ENCODE measurements around the gene FKBP5. TPM values are rescaled to one million over a fixed set of nuclear protein-coding genes. Genes with fewer than 3 reads are reported as not detected.

FKBP5 gene
- total and polyA plus RNA-seq, 2 donors (not counting 1 experiment from before 2014, with no cell fraction given), result 10.9 to 16.3 TPM

DNA sequence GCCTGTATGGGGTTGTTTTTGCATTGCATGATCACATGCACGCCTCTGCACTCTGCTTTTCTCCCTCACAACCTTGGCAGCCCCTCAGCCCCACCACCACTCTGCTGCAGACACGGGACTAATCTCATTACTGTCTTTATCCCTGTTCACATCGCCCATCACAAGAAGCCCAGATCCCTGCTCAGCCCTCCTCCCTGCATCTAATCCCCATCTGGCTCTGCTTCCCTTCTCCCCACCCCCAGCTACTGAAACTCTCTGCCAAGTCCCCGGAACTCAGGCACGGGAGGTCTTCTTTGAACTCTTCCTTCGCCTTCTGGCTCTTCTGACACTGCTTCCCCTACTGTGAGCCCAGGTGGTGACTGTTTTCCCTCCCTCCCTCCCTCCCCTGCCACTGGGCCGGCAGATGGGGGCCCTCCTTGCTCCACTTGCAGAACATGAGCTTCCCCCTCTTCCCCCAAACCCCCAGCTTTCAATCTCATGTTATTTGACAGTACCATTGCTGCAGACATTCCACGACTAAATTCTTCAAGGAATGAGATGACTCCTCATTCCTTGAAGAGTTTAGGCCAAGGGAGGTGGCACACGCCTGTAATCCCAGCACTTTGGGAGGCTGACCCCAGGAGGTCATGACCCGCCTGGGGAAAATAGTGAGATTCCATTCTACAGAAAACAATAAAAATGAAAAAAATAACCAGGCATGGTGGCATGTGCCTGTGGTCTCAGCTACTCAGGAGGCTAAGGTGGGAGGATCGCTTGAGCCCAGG, 154.1 kb downstream of the FKBP5 start:
- Histone ChIP-seq H3K27ac (ENCODE audit: insufficient read depth, low read length) (no peak overlapping the region), H4K20me1 (ENCODE audit: control insufficient read depth, extremely low read depth, insufficient read depth, low read length) (no peaks in the 10 kb centered on the region), H3K4me1 (ENCODE audit: control insufficient read depth, extremely low read depth, insufficient read depth, low read length) (no peaks in the 10 kb centered on the region), H3K4me2 (ENCODE audit: extremely low read depth, insufficient read depth, low read length) (no peak overlapping the region), H3K4me3 (replicated peaks in 1 of 4; ENCODE audit: control extremely low read depth in 1 of 4, insufficient read depth in 1 of 4, low read depth in 3 of 4, low read length in 4 of 4) (no peak overlapping the region), H2AFZ (ENCODE audit: low read length) (no peak overlapping the region), H3K9me3 (ENCODE audit: control insufficient read depth, insufficient read depth, low read depth, low read length) (no peaks in the 10 kb centered on the region), H3K79me2 (ENCODE audit: control insufficient read depth, insufficient read depth, low read length) (no peaks in the 10 kb centered on the region), H3K27me3 (ENCODE audit: control insufficient read depth, insufficient read depth, low read length) (peaks cover 5% of the 10 kb centered on the region), H3K36me3 (ENCODE audit: control insufficient read depth, insufficient read depth, low read length) (no peaks in the 10 kb centered on the region), H3K9ac (ENCODE audit: insufficient read depth, low read length) (no peak overlapping the region)
- TF ChIP-seq, protein P1, sequence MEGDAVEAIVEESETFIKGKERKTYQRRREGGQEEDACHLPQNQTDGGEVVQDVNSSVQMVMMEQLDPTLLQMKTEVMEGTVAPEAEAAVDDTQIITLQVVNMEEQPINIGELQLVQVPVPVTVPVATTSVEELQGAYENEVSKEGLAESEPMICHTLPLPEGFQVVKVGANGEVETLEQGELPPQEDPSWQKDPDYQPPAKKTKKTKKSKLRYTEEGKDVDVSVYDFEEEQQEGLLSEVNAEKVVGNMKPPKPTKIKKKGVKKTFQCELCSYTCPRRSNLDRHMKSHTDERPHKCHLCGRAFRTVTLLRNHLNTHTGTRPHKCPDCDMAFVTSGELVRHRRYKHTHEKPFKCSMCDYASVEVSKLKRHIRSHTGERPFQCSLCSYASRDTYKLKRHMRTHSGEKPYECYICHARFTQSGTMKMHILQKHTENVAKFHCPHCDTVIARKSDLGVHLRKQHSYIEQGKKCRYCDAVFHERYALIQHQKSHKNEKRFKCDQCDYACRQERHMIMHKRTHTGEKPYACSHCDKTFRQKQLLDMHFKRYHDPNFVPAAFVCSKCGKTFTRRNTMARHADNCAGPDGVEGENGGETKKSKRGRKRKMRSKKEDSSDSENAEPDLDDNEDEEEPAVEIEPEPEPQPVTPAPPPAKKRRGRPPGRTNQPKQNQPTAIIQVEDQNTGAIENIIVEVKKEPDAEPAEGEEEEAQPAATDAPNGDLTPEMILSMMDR (conservative IDR thresholded peaks at IDR 0.05 in 1 of 2, IDR thresholded peaks at IDR 0.05 in 1 of 2; ENCODE audit: low read depth in 1 of 2, low read length in 2 of 2), result no peak
- TF ChIP-seq EZH2 (IDR thresholded peaks at IDR 0.05; ENCODE audit: low read length, missing control alignments), result no peak
- DNase-seq (ENCODE audit: low read depth in 2 of 2), result no peak

DNA sequence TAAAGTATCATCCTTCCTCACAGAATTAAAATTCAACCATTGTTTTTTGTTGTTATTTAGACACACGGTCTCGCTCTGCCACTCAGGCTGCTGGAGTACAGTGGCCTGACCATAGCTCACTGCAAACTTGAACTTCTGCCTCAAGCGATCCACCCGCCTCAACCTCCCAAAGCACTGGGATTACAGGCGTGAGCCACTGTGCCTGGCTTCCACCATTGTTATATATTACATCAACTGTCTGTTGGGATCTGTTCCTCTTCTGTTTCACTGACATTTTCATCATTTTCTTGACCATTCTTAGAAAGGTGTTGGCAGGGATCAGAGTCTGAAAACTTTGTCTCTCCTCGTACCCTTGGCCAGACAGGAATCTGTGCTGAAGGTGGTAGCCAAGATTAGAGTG, 154.7 kb downstream of the FKBP5 start:
- H3K27ac ChIP-seq (ENCODE audit: insufficient read depth, low read length), result no peak overlapping the region
- H3K4me1 ChIP-seq (ENCODE audit: control insufficient read depth, extremely low read depth, insufficient read depth, low read length), result no peaks in the 10 kb centered on the region
- no peak for DNase-seq (ENCODE audit: low read depth in 2 of 2)
- H4K20me1 ChIP-seq (ENCODE audit: control insufficient read depth, extremely low read depth, insufficient read depth, low read length), result no peaks in the 10 kb centered on the region
- no peaks in the 10 kb centered on the region for H3K36me3 ChIP-seq (ENCODE audit: control insufficient read depth, insufficient read depth, low read length)
- no peaks in the 10 kb centered on the region for H3K9me3 ChIP-seq (ENCODE audit: control insufficient read depth, insufficient read depth, low read depth, low read length)
- no peak overlapping the region for H3K9ac ChIP-seq (ENCODE audit: insufficient read depth, low read length)
- no peak overlapping the region for H2AFZ ChIP-seq (ENCODE audit: low read length)
- H3K4me2 ChIP-seq (ENCODE audit: extremely low read depth, insufficient read depth, low read length), result no peak overlapping the region
- H3K4me3 ChIP-seq (replicated peaks in 1 of 4; ENCODE audit: control extremely low read depth in 1 of 4, insufficient read depth in 1 of 4, low read depth in 3 of 4, low read length in 4 of 4), result no peak overlapping the region
- TF ChIP-seq EZH2 (IDR thresholded peaks at IDR 0.05; ENCODE audit: low read length, missing control alignments), result no peak
- TF ChIP-seq, protein P1 (conservative IDR thresholded peaks at IDR 0.05 in 1 of 2, IDR thresholded peaks at IDR 0.05 in 1 of 2; ENCODE audit: low read depth in 1 of 2, low read length in 2 of 2), result no peak
- H3K27me3 ChIP-seq (ENCODE audit: control insufficient read depth, insufficient read depth, low read length), result peaks cover 5% of the 10 kb centered on the region
- no peaks in the 10 kb centered on the region for H3K79me2 ChIP-seq (ENCODE audit: control insufficient read depth, insufficient read depth, low read length)

DNA sequence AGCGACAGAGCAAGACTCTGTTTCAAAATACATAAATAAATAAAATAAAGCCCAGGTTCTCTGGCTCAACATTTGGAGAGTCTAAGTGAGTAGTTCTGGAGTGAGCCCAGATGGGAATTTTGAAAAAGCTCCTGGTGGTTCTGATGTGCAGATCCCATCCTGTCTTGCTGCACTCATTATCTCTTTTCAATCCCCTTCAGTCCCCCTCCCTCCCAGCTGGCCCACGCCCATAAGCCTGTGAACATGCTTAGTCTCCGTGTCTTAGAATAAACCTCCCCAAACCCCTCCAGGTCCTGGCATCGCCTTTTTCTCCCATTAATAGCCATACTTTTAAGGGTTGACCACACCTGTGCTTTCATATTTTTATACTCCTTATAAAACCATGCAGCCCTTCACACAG, 156.6 kb downstream of the FKBP5 start:
- Histone ChIP-seq H3K27ac (ENCODE audit: insufficient read depth, low read length) (no peak overlapping the region), H3K4me2 (ENCODE audit: extremely low read depth, insufficient read depth, low read length) (no peak overlapping the region), H3K27me3 (ENCODE audit: control insufficient read depth, insufficient read depth, low read length) (peaks cover 10% of the 10 kb centered on the region), H3K4me3 (replicated peaks in 1 of 4; ENCODE audit: control extremely low read depth in 1 of 4, insufficient read depth in 1 of 4, low read depth in 3 of 4, low read length in 4 of 4) (no peak overlapping the region), H3K36me3 (ENCODE audit: control insufficient read depth, insufficient read depth, low read length) (no peaks in the 10 kb centered on the region), H3K9ac (ENCODE audit: insufficient read depth, low read length) (no peak overlapping the region), H3K79me2 (ENCODE audit: control insufficient read depth, insufficient read depth, low read length) (no peaks in the 10 kb centered on the region), H3K4me1 (ENCODE audit: control insufficient read depth, extremely low read depth, insufficient read depth, low read length) (no peaks in the 10 kb centered on the region), H3K9me3 (ENCODE audit: control insufficient read depth, insufficient read depth, low read depth, low read length) (no peaks in the 10 kb centered on the region), H2AFZ (ENCODE audit: low read length) (no peak overlapping the region), H4K20me1 (ENCODE audit: control insufficient read depth, extremely low read depth, insufficient read depth, low read length) (no peaks in the 10 kb centered on the region)
- no peak for DNase-seq (ENCODE audit: low read depth in 2 of 2)
- TF ChIP-seq, protein P1 (conservative IDR thresholded peaks at IDR 0.05 in 1 of 2, IDR thresholded peaks at IDR 0.05 in 1 of 2; ENCODE audit: low read depth in 1 of 2, low read length in 2 of 2), result no peak
- TF ChIP-seq EZH2 (IDR thresholded peaks at IDR 0.05; ENCODE audit: low read length, missing control alignments), result no peak

All from fibroblast of lung (primary cell).